RWPE2 (cell line): ENCODE results near the gene UBE2L3.

Source experiments
- ATAC-seq: fragments of 200-7000 bp; cut with Tn5 transposase; 3 replicates; pipeline ENCODE4 v1.9.1; 2021; ENCODE audit warnings: low read depth
- DNase-seq: peaks from one replicate; pipeline ENCODE4 v3.0.0-alpha.2; 2020; ENCODE audit warnings: low spot score
- H3K27ac ChIP-seq: fragments of 450-650 bp; 2 replicates; pipeline ENCODE4 v1.5.1; 2017; ENCODE audit warnings: mild to moderate bottlenecking; ENCODE audit not compliant: poor library complexity, severe bottlenecking
- H3K27me3 ChIP-seq: fragments of 250-450 bp; sonication (Bioruptor Pico); 2 replicates; pipeline ENCODE4 v1.5.1; 2021; ENCODE audit warnings: mild to moderate bottlenecking, moderate library complexity; ENCODE audit not compliant: insufficient read depth, poor library complexity, severe bottlenecking
- H3K36me3 ChIP-seq: fragments of 250-450 bp; sonication (Bioruptor Pico); 2 replicates; pipeline ENCODE4 v1.5.1; 2020; ENCODE audit warnings: low read depth, mild to moderate bottlenecking, moderate library complexity
- H3K4me1 ChIP-seq: fragments of 250-450 bp; sonication (Bioruptor Pico); 2 replicates; pipeline ENCODE4 v1.5.1; 2021; ENCODE audit warnings: mild to moderate bottlenecking, moderate library complexity; ENCODE audit not compliant: insufficient read depth, poor library complexity, severe bottlenecking
- H3K4me3 ChIP-seq: fragments of 250-450 bp; sonication (Bioruptor Pico); 2 replicates; pipeline ENCODE4 v1.5.1; 2021; ENCODE audit warnings: mild to moderate bottlenecking, moderate library complexity; ENCODE audit not compliant: severe bottlenecking
- H3K9me3 ChIP-seq: fragments of 250-450 bp; sonication (Bioruptor Pico); 2 replicates; pipeline ENCODE4 v1.5.1; 2021; ENCODE audit warnings: mild to moderate bottlenecking, moderate library complexity; ENCODE audit not compliant: severe bottlenecking
- CTCF ChIP-seq: fragments of 450-650 bp; IDR thresholded peaks from one replicate; pipeline ENCODE4 v1.5.1; 2017; ENCODE audit warnings: mild to moderate bottlenecking, moderate library complexity; ENCODE audit not compliant: poor library complexity, severe bottlenecking

UBE2L3 gene

GRCh38 chr22:21640810-21641209 is 73.3 kb downstream of the UBE2L3 start:
- H3K4me3 ChIP-seq, result no peak overlapping the region
- no peaks in the 10 kb centered on the region for H3K27me3 ChIP-seq
- H3K27ac ChIP-seq, result no peak overlapping the region
- peaks cover 23% of the 10 kb centered on the region for H3K36me3 ChIP-seq
- no peaks in the 10 kb centered on the region for H3K9me3 ChIP-seq
- ATAC-seq (no peak), DNase-seq (no peak)
- no peak for TF ChIP-seq CTCF
- no peaks in the 10 kb centered on the region for H3K4me1 ChIP-seq

- H3K9me3 ChIP-seq, result no peaks in the 10 kb centered on the region
- peak overlapping the region; percentile 63 for H3K27ac ChIP-seq
- ATAC-seq (peak; percentile 33), DNase-seq (no peak)
- no peaks in the 10 kb centered on the region for H3K4me1 ChIP-seq
- peak; percentile 82 for TF ChIP-seq CTCF
- peak overlapping the region; percentile 79 for H3K4me3 ChIP-seq
- peaks cover 29% of the 10 kb centered on the region for H3K36me3 ChIP-seq
- H3K27me3 ChIP-seq, result no peaks in the 10 kb centered on the region
These were observed 73.9 kb downstream of the UBE2L3 start for GRCh38 chr22:21641417-21641788.

- H3K27me3 ChIP-seq, result no peaks in the 10 kb centered on the region
- peak within 1 kb of the TSS; percentile 79 for H3K4me3 ChIP-seq
- no peaks in the 10 kb centered on the region for H3K4me1 ChIP-seq
- peaks cover 35% of the 10 kb centered on the region for H3K36me3 ChIP-seq
- DNase-seq (peak; percentile 99), ATAC-seq (peak; percentile 93)
- H3K9me3 ChIP-seq, result no peaks in the 10 kb centered on the region
- peak within 1 kb of the TSS; percentile 63 for H3K27ac ChIP-seq
- TF ChIP-seq CTCF, result peak; percentile 53
These were observed 74.5 kb downstream of the UBE2L3 start, which contains the start of gene SDF2L1 for GRCh38 chr22:21641789-21642583. Gene SDF2L1, plus strand, starts transcription at chr22:21642302. Its CDS starts 35 bp downstream, at chr22:21642337.

GRCh38 chr22:21642584-21643448 is 75.3 kb downstream of the UBE2L3 start:
- no peak for DNase-seq
- peak overlapping the region; percentile 63 for H3K27ac ChIP-seq
- H3K4me3 ChIP-seq, result peak overlapping the region; percentile 79
- no peaks in the 10 kb centered on the region for H3K9me3 ChIP-seq
- H3K36me3 ChIP-seq, result peaks cover 41% of the 10 kb centered on the region
- H3K27me3 ChIP-seq, result no peaks in the 10 kb centered on the region
- TF ChIP-seq CTCF, result peak; percentile 75
- no peaks in the 10 kb centered on the region for H3K4me1 ChIP-seq
- peak; percentile 14 for ATAC-seq
